HCEC 1CT (cell line): ENCODE data around the gene SLC16A8.

Experiments used
- DNase-seq: peaks from one replicate; pipeline ENCODE4 v3.0.0-alpha.2; 2017

The SLC16A8 gene

DNA sequence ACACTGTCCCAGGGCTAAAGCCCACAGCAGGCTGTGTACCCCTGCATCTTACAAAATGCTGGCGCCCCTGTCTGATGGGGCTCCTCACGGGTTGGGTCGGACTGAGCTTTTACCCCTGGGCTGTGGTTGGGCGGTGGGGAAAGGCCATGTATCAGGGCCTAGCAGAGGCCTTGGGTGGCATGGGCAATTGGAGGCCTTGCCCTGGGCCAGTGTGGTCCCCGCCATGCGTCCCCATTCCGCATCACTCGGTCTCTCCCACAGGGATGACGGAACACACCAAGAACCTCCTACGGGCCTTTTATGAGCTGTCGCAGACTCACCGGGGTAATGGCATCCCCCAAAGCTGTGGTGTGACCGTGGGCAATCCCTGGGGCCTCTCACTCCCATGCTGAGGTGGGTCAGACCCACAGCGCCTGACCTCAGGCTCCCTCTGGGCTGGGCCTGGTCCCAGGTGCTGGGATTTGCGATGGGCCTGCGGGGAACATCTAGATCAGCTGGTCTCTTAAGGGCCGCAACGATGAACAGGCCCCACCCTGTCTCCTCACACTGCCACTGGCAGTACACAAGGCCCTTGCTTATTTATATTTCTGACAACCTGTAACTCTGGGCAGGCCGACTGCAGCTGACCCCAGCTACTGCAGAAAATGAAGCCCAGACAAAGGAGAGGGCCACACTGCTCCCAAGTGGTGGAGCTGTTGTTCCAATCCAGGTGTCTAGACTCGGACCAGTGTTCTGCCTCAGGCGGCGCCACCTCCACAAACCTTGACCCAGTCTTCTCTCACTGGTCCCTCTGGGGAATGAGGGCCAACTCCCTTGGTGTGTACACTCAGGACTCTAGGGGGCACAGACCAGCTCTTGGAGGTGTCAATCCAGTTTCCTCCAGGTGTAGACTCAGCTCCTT lies 12.3 kb downstream of the SLC16A8 start:
- no peak for DNase-seq

DNA sequence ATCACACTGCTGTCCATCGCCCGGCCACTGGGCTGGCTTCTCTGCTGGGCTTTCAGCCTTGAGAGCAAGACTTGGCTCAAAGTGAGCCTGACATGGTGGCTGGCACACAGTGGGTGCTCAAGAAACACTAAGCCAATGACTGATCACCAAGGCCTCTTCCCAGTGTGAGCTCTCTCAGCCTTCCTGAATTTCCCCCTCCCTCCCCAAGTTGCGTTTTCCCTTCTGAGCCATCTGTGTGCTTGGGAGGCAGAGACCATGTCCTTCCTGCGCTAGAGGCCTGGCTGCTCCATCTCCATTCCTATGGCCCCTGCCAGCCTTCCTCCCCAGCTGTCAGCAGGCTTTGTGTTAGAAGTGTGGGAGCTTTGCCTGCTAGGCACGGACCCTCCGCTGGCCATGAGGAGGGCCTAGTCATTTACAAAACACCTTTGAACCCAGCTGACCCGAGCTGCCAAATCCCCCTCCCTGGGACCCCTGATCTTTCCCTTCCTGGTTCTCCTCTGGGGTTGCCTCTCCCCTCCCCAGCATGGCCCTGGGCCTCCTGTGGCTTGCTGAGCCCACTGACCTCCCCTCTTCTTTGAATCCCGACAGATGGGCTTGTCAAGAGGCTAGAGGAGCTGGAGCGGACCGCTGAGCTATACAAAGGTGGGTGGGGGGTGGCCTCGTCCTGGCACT lies 13.6 kb downstream of the SLC16A8 start:
- DNase-seq: no peak

- DNase-seq: peak; percentile 29
Measured at GRCh38 chr22:38069372-38070249, 14.4 kb downstream of the SLC16A8 start.

DNA sequence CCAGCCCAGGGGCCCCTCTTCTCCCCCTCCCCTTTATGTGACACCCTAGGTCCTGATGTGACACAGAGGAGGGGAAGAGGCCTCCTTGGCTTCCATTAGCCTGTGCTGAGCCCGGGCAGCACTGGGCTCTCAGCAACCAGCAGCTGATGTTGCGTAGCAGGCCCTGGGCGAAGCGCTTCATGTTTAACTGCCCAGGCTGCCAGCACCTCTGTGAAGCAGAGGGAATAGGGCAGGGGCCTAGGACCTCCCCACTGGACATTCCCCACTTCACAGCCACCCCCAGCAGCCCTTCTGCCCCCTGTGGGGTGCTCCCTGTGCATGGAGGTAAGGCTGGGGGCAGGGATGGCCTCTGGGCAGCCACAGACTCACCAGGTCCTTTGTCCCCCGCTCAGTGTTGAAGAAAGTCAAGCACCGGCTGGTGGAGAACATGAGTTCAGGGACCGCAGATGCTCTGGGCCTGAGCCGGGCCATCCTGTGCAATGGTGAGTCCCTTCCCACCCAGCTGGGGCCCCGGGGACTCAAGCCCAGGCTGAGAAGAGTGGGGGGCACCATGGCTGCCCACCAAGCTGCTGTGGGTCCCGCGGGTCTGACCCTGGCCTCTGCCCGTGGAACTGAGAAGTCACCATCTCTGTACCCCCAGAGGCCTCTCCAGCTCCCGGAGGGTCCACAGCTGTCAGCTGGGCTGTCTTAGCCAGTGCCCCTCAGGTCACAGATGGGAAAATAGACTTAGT lies 15.2 kb downstream of the SLC16A8 start:
- DNase-seq: no peak

DNA sequence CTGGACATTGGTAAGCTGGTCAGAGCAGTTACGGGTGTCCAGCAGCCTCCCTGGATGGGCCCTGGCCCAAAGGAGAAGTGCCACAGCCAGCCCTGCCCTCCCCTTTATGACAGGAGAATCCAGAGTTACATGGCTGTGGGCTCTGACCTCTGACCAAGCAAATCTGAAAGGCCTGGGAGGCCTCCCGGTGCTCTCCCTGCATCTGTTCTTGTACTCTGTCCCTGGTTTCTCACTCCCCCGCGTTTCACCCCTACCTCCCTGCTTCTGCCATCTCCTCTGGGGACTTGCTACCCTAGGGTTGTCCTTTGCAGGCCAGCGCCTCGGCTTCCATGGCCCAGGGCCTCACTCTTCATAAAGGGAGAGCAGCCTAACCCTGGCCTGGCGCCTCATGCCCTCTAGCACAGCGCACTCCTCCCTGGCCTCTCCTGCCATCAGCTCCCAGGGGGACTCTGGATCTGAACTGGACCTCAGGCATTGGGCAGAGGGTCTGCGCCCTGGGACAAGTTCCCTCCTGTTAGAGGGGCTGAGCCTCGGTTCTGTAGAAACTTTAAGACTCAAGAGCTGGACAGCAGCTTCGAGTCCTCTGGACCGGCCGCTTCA lies 16.1 kb downstream of the SLC16A8 start:
- DNase-seq: no peak

- no peak for DNase-seq
Measured at GRCh38 chr22:38067028-38067415, 17.0 kb downstream of the SLC16A8 start.

DNA sequence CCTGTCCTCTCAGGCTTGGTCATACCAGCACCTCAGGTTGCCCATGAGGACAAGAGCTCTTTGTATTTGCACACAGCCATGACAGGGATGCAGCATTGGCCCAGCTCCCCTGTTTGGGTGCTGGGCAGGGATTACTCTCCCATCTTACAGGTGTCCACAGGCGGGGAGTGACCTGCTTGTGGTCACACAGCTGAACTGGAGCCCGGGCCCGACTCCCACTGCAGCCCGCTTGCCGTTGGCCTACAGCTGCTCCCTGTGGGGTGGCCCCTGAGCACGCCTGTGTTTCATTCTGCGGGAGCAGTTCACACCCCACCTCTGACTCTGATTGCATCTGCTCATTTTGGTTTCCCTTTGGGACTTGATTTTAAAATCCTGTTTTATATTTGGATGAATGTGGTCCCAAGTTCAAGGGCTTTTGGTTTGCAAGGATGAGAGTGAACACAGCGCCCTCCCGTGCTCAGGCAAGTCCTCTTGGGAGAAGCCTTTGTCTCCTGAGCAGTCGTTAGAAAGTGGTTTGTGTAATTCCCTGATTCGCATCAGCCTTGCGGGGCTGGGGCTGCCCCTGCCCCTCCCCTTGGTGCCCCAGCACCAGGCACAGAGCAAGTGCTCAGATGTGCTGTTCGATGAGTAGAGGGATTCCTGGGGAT lies 17.5 kb downstream of the SLC16A8 start:
- no peak for DNase-seq

GRCh38 chr22:38065539-38065938 lies 18.4 kb downstream of the SLC16A8 start:
- no peak for DNase-seq

DNA sequence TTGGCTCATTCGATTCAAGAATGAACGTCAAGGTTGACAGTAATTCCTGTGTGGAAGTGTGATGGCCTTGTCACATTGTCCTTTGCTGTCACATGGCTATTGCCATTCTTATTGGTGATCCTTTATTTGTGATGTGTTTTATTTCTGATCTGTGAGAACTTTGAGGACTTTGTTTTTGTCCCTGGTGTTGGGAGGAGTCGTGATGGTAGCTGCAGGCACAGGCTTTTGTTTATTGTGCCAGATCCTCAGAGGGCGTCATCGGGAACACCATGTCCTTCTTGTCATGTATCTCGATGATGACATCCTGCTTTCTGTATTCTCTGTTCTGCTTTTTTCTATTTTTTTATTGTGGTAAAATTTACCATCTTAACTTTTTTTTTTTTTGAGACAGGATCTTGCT lies 21.2 kb downstream of the SLC16A8 start:
- DNase-seq: no peak

DNA sequence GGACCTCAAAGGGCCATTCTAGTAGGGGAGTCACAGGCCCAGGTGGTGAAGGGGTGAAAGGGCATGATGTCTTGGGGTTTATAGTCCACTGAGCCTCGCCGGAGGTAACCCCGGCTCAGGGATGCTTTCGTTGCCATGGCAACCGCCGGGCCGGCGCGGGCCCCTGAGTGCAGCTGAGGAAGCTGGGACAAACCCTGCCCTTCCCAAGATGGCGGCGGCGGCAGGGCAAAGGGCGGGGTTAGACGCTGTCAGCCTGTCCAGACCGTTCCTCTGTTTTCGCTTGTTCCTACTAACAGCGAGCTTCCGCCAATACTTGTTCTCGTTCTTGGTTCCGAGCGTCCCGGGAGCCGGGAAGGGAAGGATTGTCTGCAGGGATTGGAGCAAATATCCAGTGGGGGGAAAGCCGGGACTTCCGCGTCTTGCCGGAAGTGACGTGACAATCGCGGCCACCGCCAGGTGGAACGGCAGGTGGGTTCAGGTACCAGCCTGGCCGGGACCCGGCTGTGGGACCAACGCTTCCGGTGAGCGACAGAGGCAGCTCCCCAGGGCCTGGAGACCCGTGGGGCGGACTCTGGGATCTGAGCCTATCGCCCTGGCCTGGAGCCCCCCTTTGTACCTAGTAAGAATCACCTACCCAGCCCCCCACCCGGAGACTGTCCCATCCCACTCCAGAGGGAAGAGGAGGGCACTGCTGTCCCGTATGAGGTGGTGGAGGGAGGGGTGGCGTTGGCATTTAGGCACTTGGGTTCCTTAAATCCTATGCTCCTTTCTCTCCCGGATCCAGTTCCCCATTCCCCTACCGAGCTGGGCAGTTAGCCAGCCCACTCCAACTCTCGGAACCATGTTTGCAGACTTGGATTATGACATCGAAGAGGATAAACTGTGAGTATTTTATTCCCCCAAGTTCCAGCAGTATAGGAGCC lies 26.8 kb downstream of the SLC16A8 start, which contains the start of gene PICK1:
PICK1 (plus strand) TSS at position 436 of the 923 bp plus-strand sequence; CDS start at position 842, 406 bp downstream.
- DNase-seq: peak; percentile 79

GRCh38 chr22:38051900-38052862 lies 31.8 kb downstream of the SLC16A8 start:
- DNase-seq: peak; percentile 57

GRCh38 chr22:38051261-38051660 lies 32.7 kb downstream of the SLC16A8 start:
- DNase-seq: no peak

DNA sequence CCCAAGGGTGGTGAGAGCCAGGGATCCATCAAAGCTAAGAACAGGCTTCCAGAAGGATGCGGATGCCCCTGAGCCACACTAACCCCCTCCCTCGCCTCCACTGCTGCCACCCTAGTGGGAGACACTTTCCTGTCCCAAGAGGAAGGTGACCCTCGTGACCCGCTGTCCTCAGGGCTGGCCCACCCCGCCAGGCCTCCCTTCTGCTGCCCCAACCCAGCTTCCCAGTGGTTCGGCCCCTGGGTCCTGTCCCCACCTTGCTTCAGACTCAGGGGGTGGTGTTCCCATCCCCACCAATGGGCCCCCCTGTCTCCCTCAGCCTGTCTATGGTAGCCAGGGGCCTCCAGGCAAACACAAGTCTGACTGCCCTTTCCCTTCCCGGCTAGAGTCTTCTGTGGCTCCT lies 33.3 kb downstream of the SLC16A8 start:
- no peak for DNase-seq

GRCh38 chr22:38049812-38050619 lies 34.0 kb downstream of the SLC16A8 start:
- no peak for DNase-seq

DNA sequence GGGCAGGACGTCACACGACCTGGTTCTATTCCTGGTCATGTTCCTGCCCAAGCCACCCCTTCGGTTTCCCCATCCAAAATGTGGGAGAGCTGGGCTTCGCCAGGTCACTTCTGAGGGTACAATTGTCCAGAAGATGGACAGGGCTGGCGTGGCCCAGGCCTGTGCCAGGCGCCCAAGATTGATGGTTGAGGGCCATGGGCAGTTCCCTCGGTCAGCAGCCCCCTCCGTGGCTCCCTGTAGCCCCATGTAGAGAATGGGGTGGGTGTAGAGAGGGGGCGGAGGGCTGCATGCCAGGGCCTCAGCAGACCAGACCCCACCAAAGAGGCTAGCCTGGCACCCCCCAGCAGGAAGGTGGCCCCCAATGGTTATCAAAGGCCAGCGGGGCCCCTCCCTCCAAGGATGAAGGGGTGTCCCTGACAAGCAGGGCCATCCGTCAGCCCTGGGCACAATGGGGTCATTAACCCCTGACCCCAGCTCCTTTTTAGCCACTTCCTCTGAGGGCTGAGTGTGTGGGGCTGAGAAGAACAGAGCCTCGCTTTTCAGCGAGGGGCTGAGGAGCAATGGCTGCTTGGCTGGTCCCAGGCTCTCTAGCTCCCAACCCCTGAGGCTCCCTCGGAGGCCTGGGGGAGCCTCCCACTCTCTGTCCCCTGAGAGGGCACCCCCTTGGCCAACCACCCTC lies 37.8 kb downstream of the SLC16A8 start:
- DNase-seq: no peak

GRCh38 chr22:38043151-38044039 lies 40.6 kb downstream of the SLC16A8 start:
- DNase-seq: no peak

DNA sequence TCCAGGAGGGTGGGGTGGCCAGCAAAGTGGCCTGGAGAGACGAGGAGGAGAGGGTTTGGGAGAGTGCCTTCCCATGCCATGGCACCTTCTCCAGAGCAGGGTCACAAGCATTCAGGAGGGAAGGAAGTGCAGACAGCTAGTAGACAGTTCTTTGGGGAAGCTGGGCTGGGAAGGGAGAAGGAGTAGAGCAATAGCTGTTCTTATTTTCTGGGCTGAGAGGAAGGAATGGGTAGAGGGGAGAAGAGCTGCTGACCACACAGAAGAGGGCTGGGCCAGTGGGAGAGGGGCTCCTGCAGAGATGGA lies 41.5 kb downstream of the SLC16A8 start:
- DNase-seq: no peak
